HepG2 (cell line): Measurements from ENCODE around the gene TTC8. TPM values are rescaled to one million over a fixed set of nuclear protein-coding genes. Genes with fewer than 3 reads are reported as not detected.

Experiments used
- ATAC-seq: fragments of 200-7000 bp; cut with Tn5 transposase; 3 replicates; pipeline ENCODE4 v1.9.1; 2020; ENCODE audit warnings: mild to moderate bottlenecking, moderate library complexity
- BruUV-seq: library from RNA; stranded (reverse); fragments of 400-500 nt; replicated peaks from 2 replicates; lab custom pipeline; 2021; lab: Mats Ljungman, UMichigan
- CTCF ChIA-PET: fragments of 300-600 bp; formaldehyde crosslinking; extraction: SDS; loops from one replicate; lab custom pipeline; 2021; ENCODE audit warnings: low total read pairs, inconsistent platforms, low intra/inter-chr PET ratio; lab: Yijun Ruan, JAX
- POLR2A ChIA-PET: fragments of 350-600 bp; sonication (Branson Sonifier 250); formaldehyde crosslinking; loops from one replicate; lab custom pipeline; 2020; ENCODE audit warnings: antibody characterized with exemption, inconsistent platforms; lab: Yijun Ruan, JAX
- DNase-seq: peaks from one replicate; pipeline ENCODE4 v3.0.0-alpha.2; 2015; ENCODE audit warnings: low spot score
- FAIRE-seq: peaks from 3 replicates; lab custom pipeline; 2011; peaks lifted over from hg19 to GRCh38; lab: Jason Lieb, UNC
- H2AFZ ChIP-seq: one replicate; pipeline ENCODE4 v1.6.1; 2011; ENCODE audit warnings: low read length, inconsistent platforms
- H3K27ac ChIP-seq: fragments of 300-600 bp; 3 replicates; pipeline ENCODE4 v1.8.0; 2011; ENCODE audit warnings: mixed run types, mild to moderate bottlenecking, mixed read lengths, low read length, inconsistent platforms; ENCODE audit not compliant: insufficient read depth; ENCODE audit errors: extremely low read length
- H3K27me3 ChIP-seq, 2 experiments: fragments of 200-600 bp in 1 of 2; 2 replicates in 1 of 2; 3 replicates in 1 of 2; pipeline versions ENCODE4 v1.6.0 to v1.8.0; 2011; ENCODE audit warnings: low read length in 2 of 2, mild to moderate bottlenecking in 2 of 2, moderate library complexity in 2 of 2, inconsistent platforms in 1 of 2; ENCODE audit not compliant: insufficient read depth in 2 of 2, control insufficient read depth in 1 of 2
- H3K36me3 ChIP-seq, 2 experiments: fragments of 200-600 bp in 1 of 2; replicated peaks in 1 of 2; 2 replicates in 1 of 2; 3 replicates in 1 of 2; pipeline versions ENCODE4 v1.5.1 to v1.8.0; 2011; ENCODE audit warnings: low read length in 2 of 2, inconsistent platforms in 1 of 2; ENCODE audit not compliant: insufficient read depth in 2 of 2, control insufficient read depth in 1 of 2
- H3K4me1 ChIP-seq: 2 replicates; pipeline ENCODE4 v1.5.1; 2012; ENCODE audit warnings: low read length, inconsistent platforms; ENCODE audit not compliant: insufficient read depth
- H3K4me2 ChIP-seq: 2 replicates; pipeline ENCODE4 v1.6.0; 2011; ENCODE audit warnings: low read depth, low read length, inconsistent platforms
- H3K4me3 ChIP-seq, 3 experiments: fragments of 200-600 bp in 1 of 3; sonication (generic), shearing (Covaris generic) in 1 of 3; replicated peaks in 1 of 3; 2 replicates each; pipeline ENCODE4 v1.5.1; 2011 to 2016; ENCODE audit warnings: low read length in 3 of 3, inconsistent platforms in 2 of 3, low read depth in 2 of 3, mild to moderate bottlenecking in 2 of 3, control low read depth in 1 of 3, mixed read lengths in 1 of 3; ENCODE audit not compliant: insufficient read depth in 1 of 3
- H3K79me2 ChIP-seq: one replicate; pipeline ENCODE4 v1.6.1; 2011; ENCODE audit warnings: low read length, inconsistent platforms; ENCODE audit not compliant: insufficient read depth
- H3K9ac ChIP-seq: 2 replicates; pipeline ENCODE4 v1.6.0; 2011; ENCODE audit warnings: mild to moderate bottlenecking, low read depth, low read length, inconsistent platforms; ENCODE audit not compliant: insufficient read depth
- H3K9me3 ChIP-seq: 2 replicates; pipeline ENCODE4 v1.5.1; 2012; ENCODE audit warnings: mild to moderate bottlenecking, low read length
- H4K20me1 ChIP-seq: 2 replicates; pipeline ENCODE4 v1.6.0; 2011; ENCODE audit warnings: inconsistent platforms, mild to moderate bottlenecking, low read length, moderate library complexity; ENCODE audit not compliant: insufficient read depth
- HDAC6 ChIP-seq: fragments of 200-600 bp; sonication (generic); IDR thresholded peaks from 2 replicates; pipeline ENCODE4 v1.7.0; 2017; ENCODE audit warnings: mild to moderate bottlenecking, antibody characterized with exemption, low read length, low read depth
- HMGXB3 ChIP-seq: sonication (generic); formaldehyde crosslinking; IDR thresholded peaks from 2 replicates; pipeline ENCODE4 v1.4.0; 2020; ENCODE audit warnings: missing genetic modification reagents, borderline replicate concordance
- HNF4G ChIP-seq, 2 experiments: sonication (generic) in 1 of 2; formaldehyde crosslinking in 1 of 2; IDR thresholded peaks; 2 replicates each; pipeline versions ENCODE4 v1.4.0 to v1.6.1; 2011 to 2020; ENCODE audit warnings: borderline replicate concordance in 2 of 2, low read depth in 2 of 2, mild to moderate bottlenecking in 2 of 2, low read length in 1 of 2, missing genetic modification reagents in 1 of 2, moderate library complexity in 1 of 2
- KAT8 ChIP-seq: IDR thresholded peaks from 2 replicates; pipeline ENCODE4 v1.6.1; 2016; ENCODE audit warnings: missing genetic modification reagents, missing compliant biosample characterization
- MED1 ChIP-seq: sonication (generic); formaldehyde crosslinking; IDR thresholded peaks from 2 replicates; pipeline ENCODE4 v1.4.0; 2020; ENCODE audit warnings: missing genetic modification reagents
- MEIS2 ChIP-seq: sonication (generic); formaldehyde crosslinking; IDR thresholded peaks from 2 replicates; pipeline ENCODE4 v1.9.0; 2021; ENCODE audit warnings: mild to moderate bottlenecking, missing genetic modification reagents
- RXRA ChIP-seq: sonication (generic); formaldehyde crosslinking; IDR thresholded peaks from 2 replicates; pipeline ENCODE4 v1.5.1; 2020; ENCODE audit warnings: missing genetic modification reagents
- THYN1 ChIP-seq: sonication (generic); formaldehyde crosslinking; IDR thresholded peaks from 2 replicates; pipeline ENCODE4 v1.8.1; 2023; ENCODE audit warnings: low read depth, mild to moderate bottlenecking, moderate library complexity, missing genetic modification reagents, borderline replicate concordance
- ZKSCAN1 ChIP-seq: fragments of 150-350 bp; IDR thresholded peaks from 2 replicates; pipeline ENCODE4 v1.6.1; 2014; ENCODE audit warnings: low read length
- ZNF605 ChIP-seq: sonication (generic); formaldehyde crosslinking; IDR thresholded peaks from 2 replicates; pipeline ENCODE4 v1.8.0; 2022; ENCODE audit warnings: mild to moderate bottlenecking, missing genetic modification reagents
- ZXDC ChIP-seq: sonication (generic); formaldehyde crosslinking; IDR thresholded peaks from 2 replicates; pipeline ENCODE4 v1.5.0; 2020; ENCODE audit warnings: mild to moderate bottlenecking, missing genetic modification reagents
- WGBS: methylation state at CpG from one replicate; pipeline ENCODE4 v1.1.6; 2017; ENCODE audit warnings: low lambda C conversion rate; 5-methylcytosine and 5-hydroxymethylcytosine counted together
- in situ Hi-C: cut with HindIII; loops from 2 replicates; pipeline ENCODE4 v1.10.0; 2017; ENCODE audit warnings: low pct_unique_long_range_greater_than_20kb; ENCODE audit not compliant: extremely low pct_ligation_motif_present
- intact Hi-C: fragments of 100-400 bp; cut with micrococcal nuclease; formaldehyde crosslinking; loops from one replicate; pipeline ENCODE4 v1.10.0; 2022; ENCODE audit not compliant: unreplicated experiment
- polyA plus RNA-seq, 8 experiments: library from polyadenylated mRNA; depleted of rRNA in 3 of 8; stranded (reverse) in 7 of 8; unstranded in 1 of 8; fragments of >200 nt; fragmentation: Illumina TruSeq in 4 of 8; extraction: Trizol in 4 of 8; gene quantifications; 2 replicates each; pipeline versions ENCODE4 v1.2.1 to v1.2.3, GENCODE V29; 2011 to 2016; ENCODE audit warnings: low read depth in 4 of 8, missing spikeins in 1 of 8, mixed read lengths in 1 of 8; ENCODE audit not compliant: insufficient read depth in 1 of 8
- total RNA-seq, 5 experiments: library from RNA; depleted of rRNA; stranded (reverse); fragments of >200 nt; fragmentation: Illumina TruSeq; extraction: Trizol; gene quantifications; 2 replicates each; pipeline ENCODE4 v1.2.3, GENCODE V29; 2016; ENCODE audit warnings: low read depth in 1 of 5
- TF ChIP-seq, protein P1 (sequence below): sonication (generic); formaldehyde crosslinking; IDR thresholded peaks from 2 replicates; pipeline ENCODE4 v1.8.0; 2022; ENCODE audit warnings: missing genetic modification reagents, mild to moderate bottlenecking, inconsistent platforms, borderline replicate concordance

TTC8 gene
- total and polyA plus RNA-seq, 2 of the 13 experiments (the other 11 are each of a cell fraction or from before 2014, with no cell fraction given): 13.8 to 15.2 TPM

- ChIA-PET POLR2A (interaction anchor here (1.6 kb wide), 1 partner anchor 16 kb away, joined by 4 read pairs; the partner anchor contains the start of gene TTC8), CTCF (no interaction called here)
- Histone ChIP-seq H3K9me3 (no peaks in the 10 kb centered on the region), H3K36me3 (peaks cover 0 to 1% of the 10 kb centered on the region in 2 experiments; a peak in 2 of 5 replicates), H4K20me1 (no peaks in the 10 kb centered on the region), H3K4me1 (no peaks in the 10 kb centered on the region), H3K9ac (no peak overlapping the region), H3K27ac (no peak overlapping the region), H3K27me3 (no peaks in the 10 kb centered on the region), H2AFZ (no peak overlapping the region), H3K4me3 (no peak overlapping the region), H3K4me2 (no peak overlapping the region), H3K79me2 (no peaks in the 10 kb centered on the region)
- 96% methylated on average over 5 of the region's 5 CpGs for WGBS
- TF ChIP-seq, protein P1, sequence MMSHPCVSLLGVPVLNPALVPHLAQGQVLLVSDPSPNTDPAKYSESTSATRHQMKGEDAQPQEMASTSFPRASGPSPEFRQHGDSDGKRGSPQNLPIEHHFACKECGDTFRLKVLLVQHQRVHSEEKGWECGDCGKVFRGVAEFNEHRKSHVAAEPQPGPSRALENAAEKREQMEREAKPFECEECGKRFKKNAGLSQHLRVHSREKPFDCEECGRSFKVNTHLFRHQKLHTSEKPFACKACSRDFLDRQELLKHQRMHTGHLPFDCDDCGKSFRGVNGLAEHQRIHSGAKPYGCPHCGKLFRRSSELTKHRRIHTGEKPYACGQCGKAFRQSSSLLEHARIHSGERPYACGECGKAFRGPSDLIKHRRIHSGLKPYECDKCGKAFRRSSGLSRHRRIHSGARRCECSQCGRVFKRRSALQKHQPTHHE (CRISPR knock-in tag): no peak
- no peak for TF ChIP-seq THYN1
- no peak for TF ChIP-seq RXRA
- TF ChIP-seq MEIS2 (CRISPR knock-in tag): no peak
- TF ChIP-seq HDAC6: no peak
- TF ChIP-seq HMGXB3: no peak
- TF ChIP-seq HNF4G (IDR thresholded peaks at IDR 0.05; ENCODE audit: borderline replicate concordance, low read depth, low read length): no peak
- TF ChIP-seq HNF4G (CRISPR knock-in tag; IDR thresholded peaks at IDR 0.05; ENCODE audit: borderline replicate concordance, low read depth): no peak
- TF ChIP-seq ZXDC: no peak
- no peak for TF ChIP-seq MED1 (CRISPR knock-in tag)
- no peak for TF ChIP-seq KAT8 (CRISPR knock-in tag)
- no peak for TF ChIP-seq ZKSCAN1
- no peak for TF ChIP-seq ZNF605
- in situ Hi-C loops (no loop called here), intact Hi-C loops (no loop called here)
- ATAC-seq (no peak), DNase-seq (no peak), FAIRE-seq (no peak)
- no TSS peak for BruUV-seq
These were observed 16.5 kb downstream of the TTC8 start for GRCh38 chr14:88840926-88841325.
